ENCODE data around the gene TXLNB.

Gene TXLNB

DNA sequence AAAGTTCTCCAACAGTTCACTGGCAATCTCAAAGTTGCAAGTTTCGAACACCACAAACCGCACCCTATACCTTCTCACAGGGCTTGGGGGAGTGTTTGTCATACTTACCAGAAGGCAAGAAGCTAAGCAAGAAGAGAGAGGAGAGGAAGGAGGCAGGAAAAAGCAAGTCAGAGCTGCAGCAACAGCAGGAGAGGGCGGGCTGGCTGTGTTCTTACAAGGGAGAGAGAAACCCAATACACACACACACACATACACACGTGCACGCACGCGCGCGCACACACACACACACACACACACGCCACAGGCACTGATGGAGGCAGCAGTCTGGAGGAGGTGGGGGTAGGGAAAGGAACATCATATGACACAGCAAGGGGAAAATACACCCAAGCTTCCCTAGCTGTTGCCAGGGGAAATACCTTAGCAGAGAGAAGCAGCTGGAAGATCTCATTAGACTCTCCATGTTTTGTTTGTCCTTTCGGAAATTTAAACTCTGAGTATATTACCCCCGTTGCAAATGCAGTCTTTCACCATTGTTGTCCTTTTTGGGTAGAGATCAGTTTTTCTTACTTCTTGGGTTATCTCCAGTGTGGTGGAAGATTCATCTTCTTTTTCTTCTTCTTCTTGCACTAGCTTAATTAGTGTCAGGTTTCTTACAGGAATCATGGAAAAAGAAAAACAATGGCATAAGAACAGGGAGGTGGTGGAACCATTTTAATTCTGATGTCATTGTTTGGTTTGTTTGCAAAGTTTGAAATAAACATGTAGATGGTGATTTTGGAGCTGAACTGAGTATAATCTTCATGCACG lies at the start of gene TXLNB:
TXLNB (minus strand) TSS at position 186 of the 807 bp plus-strand sequence. CDS start 3,099 bp downstream, outside the sequence.
- DNase-seq (ENCODE audit: low read depth) = no peak

GRCh38 chr6:139341060-139341459 lies 49.3 kb upstream of the TXLNB start:
- DNase-seq (ENCODE audit: low read depth) = no peak

- DNase-seq (ENCODE audit: low read depth) = peak; percentile 74
Observed at GRCh38 chr6:139338795-139339194, 47.0 kb upstream of the TXLNB start.

DNA sequence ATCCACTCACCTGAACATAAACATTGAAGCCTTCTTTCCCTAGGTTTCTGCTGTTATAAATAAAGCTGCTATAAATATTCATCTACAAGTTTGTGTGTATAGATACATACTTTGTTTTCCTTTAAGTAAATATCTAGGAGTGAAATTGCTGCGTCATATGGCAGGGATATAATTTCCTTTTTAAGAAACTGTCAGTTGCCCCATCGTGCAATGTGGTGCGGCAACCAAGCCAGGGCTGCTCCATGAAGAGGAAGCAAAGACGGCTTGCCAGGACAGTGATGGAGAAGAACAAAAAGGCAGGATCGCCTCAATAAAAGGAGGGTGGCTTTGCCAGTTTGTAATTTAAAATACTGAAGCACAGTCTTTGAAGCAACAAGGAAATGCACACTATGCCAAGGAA lies 46.0 kb upstream of the TXLNB start:
- no peak for DNase-seq (ENCODE audit: low read depth)

- no peak for DNase-seq (ENCODE audit: low read depth)
Observed at GRCh38 chr6:139337001-139337400, 45.2 kb upstream of the TXLNB start.

GRCh38 chr6:139336488-139336887 lies 44.7 kb upstream of the TXLNB start:
- no peak for DNase-seq (ENCODE audit: low read depth)

DNA sequence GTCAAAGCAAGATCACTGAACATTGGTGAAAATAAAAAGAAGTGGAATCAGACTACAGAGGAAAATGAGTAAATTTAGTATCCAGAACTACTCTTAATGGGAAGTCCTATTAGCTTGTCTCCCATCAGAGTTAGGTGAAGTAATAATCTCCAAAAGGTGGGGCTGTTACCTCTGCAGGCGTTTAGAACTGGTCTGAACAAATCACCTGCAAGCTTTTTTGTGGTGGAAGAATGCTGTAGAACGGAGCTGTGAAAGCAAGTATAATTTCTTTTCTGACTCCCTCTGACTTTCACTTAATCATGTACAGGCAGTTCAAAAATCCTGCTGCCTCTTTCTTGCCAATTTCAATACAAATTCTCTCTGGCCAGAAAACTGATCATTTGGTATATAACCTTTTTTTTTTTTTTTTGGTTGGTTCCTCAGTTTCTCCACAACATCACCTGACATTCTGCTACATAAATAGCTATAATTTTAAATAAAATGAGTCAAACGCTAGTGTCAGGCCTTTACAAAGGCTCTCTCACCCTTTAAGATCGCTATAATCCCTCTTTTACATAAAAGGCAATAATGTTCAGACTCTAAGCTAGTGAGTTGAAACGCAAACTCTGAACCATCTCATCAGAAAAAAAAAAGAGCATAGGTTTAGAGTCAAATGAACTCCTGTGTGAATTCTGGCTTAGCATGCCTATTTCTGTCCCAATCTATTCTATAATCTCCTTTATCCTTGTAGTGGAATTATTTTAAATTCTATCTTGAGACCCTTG lies 43.8 kb upstream of the TXLNB start:
- DNase-seq (ENCODE audit: low read depth) = no peak

GRCh38 chr6:139334806-139335446 lies 43.1 kb upstream of the TXLNB start:
- DNase-seq (ENCODE audit: low read depth) = peak; percentile 89

DNA sequence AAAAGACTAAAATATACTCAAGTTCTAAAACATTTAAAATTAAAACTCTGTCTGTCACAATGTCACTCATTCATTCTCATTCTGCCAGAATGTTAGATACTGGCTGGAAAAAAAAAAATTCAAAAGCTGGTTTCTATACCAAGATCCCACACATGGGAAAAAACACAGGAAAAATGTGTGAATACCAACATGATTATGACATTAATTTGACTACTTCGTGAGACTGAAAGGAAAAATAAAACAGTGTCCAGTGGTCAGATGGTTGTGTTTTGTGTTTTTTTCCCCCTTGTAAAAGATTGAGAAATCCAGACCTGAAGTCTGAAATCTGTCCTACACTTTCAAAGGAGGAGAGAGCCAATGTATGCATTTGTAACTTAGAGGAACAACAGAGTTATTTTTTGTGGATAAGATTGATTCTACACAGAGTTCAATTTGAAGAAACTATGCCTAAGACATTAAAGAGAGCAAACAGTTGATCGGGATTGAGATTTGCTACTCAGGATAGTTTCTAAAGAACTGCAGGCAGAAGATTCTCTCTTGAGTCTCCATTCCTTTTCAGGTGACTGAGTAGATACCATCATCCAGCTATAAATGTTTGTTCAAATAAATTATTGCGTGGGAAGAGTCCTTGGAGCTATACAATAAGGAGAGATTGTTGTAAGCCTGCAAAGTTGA lies 39.2 kb upstream of the TXLNB start:
- no peak for DNase-seq (ENCODE audit: low read depth)

GRCh38 chr6:139330306-139330705 lies 38.5 kb upstream of the TXLNB start:
- DNase-seq (ENCODE audit: low read depth) = no peak

DNA sequence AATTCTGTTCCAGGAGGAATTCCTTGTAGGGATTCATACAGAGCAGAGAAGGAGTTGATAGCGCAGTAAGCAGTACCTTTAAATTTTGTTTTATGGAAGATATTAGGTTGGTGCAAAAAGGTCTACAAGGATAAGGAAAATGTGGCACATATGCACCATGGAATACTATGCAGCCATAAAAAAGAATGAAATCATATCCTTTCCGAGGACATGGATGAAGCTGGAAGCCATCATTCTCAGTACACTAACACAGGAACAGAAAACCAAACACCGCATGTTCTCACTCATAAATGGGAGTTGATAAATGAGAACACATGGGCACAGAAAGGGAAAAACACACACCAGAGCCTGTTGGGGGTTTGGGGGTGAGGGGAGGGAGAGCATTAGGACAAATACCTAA lies 37.4 kb upstream of the TXLNB start:
- no peak for DNase-seq (ENCODE audit: low read depth)

DNA sequence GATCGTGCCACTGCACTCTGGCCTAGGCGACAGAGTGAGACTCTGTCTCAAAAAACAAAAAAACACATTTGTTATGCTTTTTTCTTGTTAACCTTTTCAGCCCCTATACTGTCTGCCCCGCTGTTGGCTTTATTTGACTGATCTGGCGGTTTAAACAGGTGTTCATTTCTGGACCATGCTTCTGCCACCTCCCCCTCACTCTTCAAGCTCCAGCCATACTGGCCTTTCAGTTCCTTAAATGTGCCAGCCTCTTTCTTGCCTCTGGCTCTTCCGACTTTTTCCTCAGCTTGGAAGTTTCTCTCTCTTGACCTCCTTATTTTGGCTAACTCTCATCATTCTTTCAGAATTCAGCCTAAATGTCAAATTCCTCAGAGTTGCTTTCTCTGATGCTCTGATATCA lies 35.2 kb upstream of the TXLNB start:
- no peak for DNase-seq (ENCODE audit: low read depth)

GRCh38 chr6:139325686-139326085 lies 33.9 kb upstream of the TXLNB start:
- DNase-seq (ENCODE audit: low read depth) = no peak

GRCh38 chr6:139325125-139325524 lies 33.3 kb upstream of the TXLNB start:
- DNase-seq (ENCODE audit: low read depth) = no peak

DNA sequence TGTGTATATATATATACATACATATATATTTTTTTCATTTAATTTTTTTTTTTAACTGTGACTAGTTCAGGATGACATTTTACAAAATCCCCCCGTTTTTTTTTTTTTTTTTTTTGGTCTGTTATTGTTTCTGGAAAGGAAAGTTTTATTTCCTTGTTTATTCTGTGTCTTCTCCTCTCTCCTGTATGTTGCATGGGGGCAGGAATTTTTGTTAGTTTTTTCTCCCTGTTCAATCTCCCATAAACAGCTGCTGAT lies 32.4 kb upstream of the TXLNB start:
- no peak for DNase-seq (ENCODE audit: low read depth)

DNA sequence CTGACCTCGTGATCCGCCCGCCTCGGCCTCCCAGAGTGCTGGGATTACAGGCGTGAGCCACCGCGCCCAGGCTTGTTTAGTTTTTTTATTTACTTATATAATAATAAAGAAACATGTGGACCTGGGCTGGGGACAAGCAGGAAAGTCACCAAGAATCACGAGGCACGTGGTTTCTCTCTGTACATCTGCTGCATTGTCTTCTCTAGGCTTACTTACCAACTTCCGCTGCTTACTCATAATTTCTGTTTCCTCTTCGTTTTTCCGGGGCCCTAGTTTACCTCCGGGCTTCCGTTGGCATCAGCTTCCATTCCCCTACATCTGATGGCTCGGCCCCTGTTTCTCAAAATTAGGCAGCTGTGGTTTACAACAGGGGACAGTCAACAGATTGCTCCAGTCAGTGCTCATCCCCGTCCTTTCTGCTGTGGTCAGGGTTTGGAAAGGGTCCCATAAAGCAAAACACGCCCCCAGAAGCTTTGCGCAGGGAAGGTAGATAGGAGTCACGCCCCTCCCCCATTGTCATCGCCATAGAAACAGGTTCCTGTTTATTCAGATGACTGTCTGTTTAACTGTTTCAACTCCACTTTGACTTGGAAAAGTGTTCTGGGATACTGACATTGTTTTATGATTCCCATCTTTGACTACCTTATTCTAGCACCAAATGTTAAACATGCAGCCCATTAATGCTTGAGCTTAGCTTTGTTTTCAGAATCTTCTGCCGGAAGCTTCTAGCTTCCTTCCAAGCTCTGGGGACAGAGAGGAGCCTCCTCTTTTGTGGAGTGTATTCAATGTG lies 31.9 kb upstream of the TXLNB start:
- DNase-seq (ENCODE audit: low read depth) = peak; percentile 34

DNA sequence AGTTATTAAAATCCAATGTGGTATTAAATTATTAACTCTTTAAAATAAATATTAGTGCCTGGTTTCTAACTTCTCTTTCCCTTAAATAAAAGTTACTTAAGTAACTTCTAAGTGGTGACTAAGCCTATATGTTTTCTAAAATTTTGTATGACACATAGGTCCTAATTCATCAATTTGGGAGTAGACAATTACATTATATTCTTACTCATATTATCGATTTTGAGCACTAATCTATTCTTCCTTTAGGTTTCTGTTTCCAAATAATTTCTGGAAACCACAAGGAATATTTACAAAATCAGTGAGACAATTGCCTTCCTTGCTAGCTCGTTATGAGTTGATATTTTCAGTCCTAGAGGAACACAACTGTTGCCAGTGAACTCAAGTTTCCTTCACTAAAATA lies 28.3 kb upstream of the TXLNB start:
- DNase-seq (ENCODE audit: low read depth) = no peak

DNA sequence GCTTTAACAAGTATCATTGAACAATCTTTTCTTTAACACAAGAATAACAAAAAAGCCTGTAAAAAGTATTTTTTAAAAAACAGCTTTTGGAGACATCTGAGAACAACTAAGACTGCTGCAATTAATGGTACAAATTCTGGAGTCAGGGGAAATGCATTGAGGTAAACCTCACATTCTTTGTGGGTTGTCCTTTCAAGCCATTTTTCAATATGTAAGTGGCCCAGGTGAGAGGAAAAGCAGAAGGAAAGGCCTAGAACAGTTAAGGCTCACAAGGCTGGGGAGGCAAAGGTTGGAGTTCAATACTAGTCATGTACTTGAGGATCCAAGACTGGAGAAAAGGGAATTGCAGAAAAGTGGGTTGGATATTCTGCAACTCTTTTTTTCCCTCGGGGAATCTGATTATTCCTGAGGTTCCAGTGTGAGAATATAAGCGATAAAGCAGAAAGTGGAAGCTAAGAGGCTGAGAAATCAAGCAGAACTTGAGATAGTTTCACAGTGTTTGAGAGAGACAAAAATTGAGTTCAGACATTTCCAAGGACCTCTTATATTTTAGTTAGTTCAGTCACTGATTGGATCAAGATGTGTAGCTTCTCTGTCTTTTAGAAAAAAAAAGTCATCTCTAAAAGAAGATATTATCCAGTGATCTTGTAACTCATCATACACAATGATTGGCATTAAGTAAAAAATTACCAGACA lies 25.0 kb upstream of the TXLNB start:
- DNase-seq (ENCODE audit: low read depth) = no peak

GRCh38 chr6:139313784-139314545 lies 22.2 kb upstream of the TXLNB start:
- no peak for DNase-seq (ENCODE audit: low read depth)

DNA sequence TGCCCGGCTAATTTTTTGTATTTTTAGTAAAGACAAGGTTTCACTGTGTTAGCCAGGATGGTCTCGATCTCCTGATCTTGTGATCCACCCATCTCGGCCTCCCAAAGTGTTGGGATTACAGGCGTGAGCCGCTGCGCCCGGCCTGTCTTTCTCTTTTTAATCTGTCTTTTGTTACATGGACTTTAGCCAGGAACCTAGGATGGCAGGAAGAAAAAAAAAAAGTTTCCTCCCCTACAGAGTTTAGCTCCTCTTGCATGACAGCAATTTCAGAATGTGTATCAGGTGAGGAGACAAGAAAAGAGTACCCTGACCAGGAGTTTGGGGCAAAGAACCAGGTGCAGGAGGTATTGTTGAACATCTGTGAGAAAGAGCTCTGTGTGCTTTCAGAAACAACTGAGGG lies 21.4 kb upstream of the TXLNB start:
- no peak for DNase-seq (ENCODE audit: low read depth)
